HUES64 (cell line): Measurements from ENCODE around the gene CAMK2B.

Source experiments
- H3K27ac ChIP-seq: 2 replicates; pipeline ENCODE4 v1.7.0; 2013; ENCODE audit warnings: low read depth, low read length, inconsistent platforms
- H3K27me3 ChIP-seq: 2 replicates; pipeline ENCODE4 v1.6.1; 2013; ENCODE audit warnings: mild to moderate bottlenecking, low read length; ENCODE audit not compliant: insufficient read depth
- H3K36me3 ChIP-seq: 2 replicates; pipeline ENCODE4 v1.6.1; 2013; ENCODE audit warnings: mild to moderate bottlenecking, low read length; ENCODE audit not compliant: insufficient read depth
- H3K4me1 ChIP-seq: 2 replicates; pipeline ENCODE4 v1.6.1; 2013; ENCODE audit warnings: mild to moderate bottlenecking, low read length, moderate library complexity; ENCODE audit not compliant: insufficient read depth
- H3K4me3 ChIP-seq: 2 replicates; pipeline ENCODE4 v1.5.1; 2013; ENCODE audit warnings: mild to moderate bottlenecking, low read length, moderate library complexity
- H3K9ac ChIP-seq: 2 replicates; pipeline ENCODE4 v1.6.1; 2013; ENCODE audit warnings: mild to moderate bottlenecking, low read depth, low read length
- H3K9me3 ChIP-seq: 2 replicates; pipeline ENCODE4 v1.6.1; 2013; ENCODE audit warnings: low read depth, low read length; ENCODE audit not compliant: insufficient read depth
- WGBS: fragments of 150-250, 120-280 bp; methylation state at CpG from one replicate; pipeline ENCODE4 v1.1.7; 2013; ENCODE audit warnings: missing lambda C conversion rate; 5-methylcytosine and 5-hydroxymethylcytosine counted together

The CAMK2B gene

GRCh38 chr7:44307905-44308595 is 17.3 kb downstream of the CAMK2B start:
- Histone ChIP-seq H3K9ac (no peak overlapping the region), H3K4me1 (no peaks in the 10 kb centered on the region), H3K4me3 (no peak overlapping the region), H3K9me3 (no peaks in the 10 kb centered on the region), H3K36me3 (no peaks in the 10 kb centered on the region), H3K27me3 (peaks cover 43% of the 10 kb centered on the region), H3K27ac (no peak overlapping the region)
- 80% methylated on average over 8 of the region's 8 CpGs for WGBS

GRCh38 chr7:44307301-44307900 is 18.0 kb downstream of the CAMK2B start:
- WGBS, result 74% methylated on average over 7 of the region's 7 CpGs
- Histone ChIP-seq H3K27me3 (peaks cover 43% of the 10 kb centered on the region), H3K9ac (no peak overlapping the region), H3K4me3 (no peak overlapping the region), H3K9me3 (no peaks in the 10 kb centered on the region), H3K27ac (no peak overlapping the region), H3K4me1 (no peaks in the 10 kb centered on the region), H3K36me3 (no peaks in the 10 kb centered on the region)

- H3K27me3 ChIP-seq, result peaks cover 38% of the 10 kb centered on the region
- H3K36me3 ChIP-seq, result no peaks in the 10 kb centered on the region
- H3K4me3 ChIP-seq, result no peak overlapping the region
- no peak overlapping the region for H3K9ac ChIP-seq
- no peaks in the 10 kb centered on the region for H3K9me3 ChIP-seq
- H3K4me1 ChIP-seq, result no peaks in the 10 kb centered on the region
- H3K27ac ChIP-seq, result no peak overlapping the region
- WGBS, result 74% methylated on average over 2 of the region's 2 CpGs
Observed at GRCh38 chr7:44306606-44307005, 18.8 kb downstream of the CAMK2B start.

GRCh38 chr7:44305564-44306507 is 19.6 kb downstream of the CAMK2B start:
- H3K27me3 ChIP-seq, result peaks cover 30% of the 10 kb centered on the region
- WGBS, result 89% methylated on average over 12 of the region's 12 CpGs
- no peaks in the 10 kb centered on the region for H3K4me1 ChIP-seq
- no peak overlapping the region for H3K27ac ChIP-seq
- no peak overlapping the region for H3K4me3 ChIP-seq
- H3K36me3 ChIP-seq, result no peaks in the 10 kb centered on the region
- no peak overlapping the region for H3K9ac ChIP-seq
- H3K9me3 ChIP-seq, result no peaks in the 10 kb centered on the region

GRCh38 chr7:44294325-44295069 is 30.9 kb downstream of the CAMK2B start:
- Histone ChIP-seq H3K9me3 (no peaks in the 10 kb centered on the region), H3K36me3 (no peaks in the 10 kb centered on the region), H3K4me1 (no peaks in the 10 kb centered on the region), H3K27ac (no peak overlapping the region), H3K9ac (no peak overlapping the region), H3K27me3 (peaks cover 17% of the 10 kb centered on the region; the same call in 1 of the 2 replicates), H3K4me3 (no peak overlapping the region)
- 83% methylated on average over 2 of the region's 2 CpGs for WGBS

GRCh38 chr7:44293561-44294324 is 31.7 kb downstream of the CAMK2B start:
- no peaks in the 10 kb centered on the region for H3K36me3 ChIP-seq
- no peaks in the 10 kb centered on the region for H3K9me3 ChIP-seq
- WGBS, result 60% methylated on average over 17 of the region's 17 CpGs
- no peaks in the 10 kb centered on the region for H3K4me1 ChIP-seq
- no peak overlapping the region for H3K27ac ChIP-seq
- no peak overlapping the region for H3K4me3 ChIP-seq
- H3K27me3 ChIP-seq, result peaks cover 17% of the 10 kb centered on the region; the same call in 1 of the 2 replicates
- no peak overlapping the region for H3K9ac ChIP-seq

- H3K9me3 ChIP-seq, result no peaks in the 10 kb centered on the region
- peaks cover 17% of the 10 kb centered on the region; the same call in 1 of the 2 replicates for H3K27me3 ChIP-seq
- 85% methylated on average over 13 of the region's 13 CpGs for WGBS
- no peak overlapping the region for H3K27ac ChIP-seq
- no peaks in the 10 kb centered on the region for H3K36me3 ChIP-seq
- H3K4me1 ChIP-seq, result no peaks in the 10 kb centered on the region
- no peak overlapping the region for H3K4me3 ChIP-seq
- H3K9ac ChIP-seq, result no peak overlapping the region
Observed at GRCh38 chr7:44292876-44293560, 32.4 kb downstream of the CAMK2B start.

GRCh38 chr7:44292420-44292817 is 33.0 kb downstream of the CAMK2B start:
- H3K27ac ChIP-seq, result no peak overlapping the region
- H3K27me3 ChIP-seq, result peaks cover 15% of the 10 kb centered on the region; the same call in 1 of the 2 replicates
- no peaks in the 10 kb centered on the region for H3K9me3 ChIP-seq
- no peak overlapping the region for H3K9ac ChIP-seq
- H3K36me3 ChIP-seq, result no peaks in the 10 kb centered on the region
- 60% methylated on average over 1 of the region's 1 CpG for WGBS
- no peaks in the 10 kb centered on the region for H3K4me1 ChIP-seq
- H3K4me3 ChIP-seq, result no peak overlapping the region

- no peak overlapping the region for H3K27ac ChIP-seq
- WGBS, result 96% methylated on average over 9 of the region's 9 CpGs
- H3K4me3 ChIP-seq, result no peak overlapping the region
- no peak overlapping the region for H3K9ac ChIP-seq
- H3K9me3 ChIP-seq, result no peaks in the 10 kb centered on the region
- H3K27me3 ChIP-seq, result peaks cover 10% of the 10 kb centered on the region; the same call in 1 of the 2 replicates
- no peaks in the 10 kb centered on the region for H3K36me3 ChIP-seq
- H3K4me1 ChIP-seq, result no peaks in the 10 kb centered on the region
Observed at GRCh38 chr7:44291733-44292419, 33.5 kb downstream of the CAMK2B start.
